T-helper 17 cell (primary cell): ENCODE data around the gene C19orf12. TPM values are rescaled to one million over a fixed set of nuclear protein-coding genes. Genes with fewer than 3 reads are reported as not detected.

Source experiments
- ATAC-seq: fragments of 150-1000 bp; cut with Tn5 transposase; 2 replicates; pipeline ENCODE4 v1.10.0; 2021; ENCODE audit warnings: mild to moderate bottlenecking, moderate library complexity
- DNase-seq, 3 donors: peaks; one replicate each; pipeline versions ENCODE4 v3.0.0 to v3.0.0-alpha.2; 2020 to 2021
- H3K9me3 ChIP-seq: one replicate; pipeline ENCODE4 v1.7.0; 2013; ENCODE audit warnings: low read length, mild to moderate bottlenecking; ENCODE audit not compliant: control insufficient read depth, poor library complexity, severe bottlenecking
- H3K27ac Mint-ChIP-seq: one replicate; pipeline ENCODE4 v1.8.0; 2022; ENCODE audit warnings: mild to moderate bottlenecking, moderate library complexity, mixed read lengths
- H3K27me3 Mint-ChIP-seq: one replicate; pipeline ENCODE4 v1.8.0; 2022; ENCODE audit warnings: mixed read lengths
- H3K36me3 Mint-ChIP-seq: one replicate; pipeline ENCODE4 v1.8.0; 2022; ENCODE audit warnings: low read depth, mixed read lengths
- H3K4me1 Mint-ChIP-seq: one replicate; pipeline ENCODE4 v1.8.0; 2022; ENCODE audit warnings: mild to moderate bottlenecking, mixed read lengths
- H3K4me3 Mint-ChIP-seq: one replicate; pipeline ENCODE4 v1.8.0; 2022; ENCODE audit warnings: mild to moderate bottlenecking, moderate library complexity, mixed read lengths
- total RNA-seq, 4 donors: library from RNA in 2 of 4; stranded (reverse) in 2 of 4; gene quantifications; one replicate each; pipeline ENCODE4 v1.2.3 and lab custom pipeline; 2022 to 2026

The C19orf12 gene
- total RNA-seq, 2 donors from 2014 or later = 16.6 to 18.6 TPM

DNA sequence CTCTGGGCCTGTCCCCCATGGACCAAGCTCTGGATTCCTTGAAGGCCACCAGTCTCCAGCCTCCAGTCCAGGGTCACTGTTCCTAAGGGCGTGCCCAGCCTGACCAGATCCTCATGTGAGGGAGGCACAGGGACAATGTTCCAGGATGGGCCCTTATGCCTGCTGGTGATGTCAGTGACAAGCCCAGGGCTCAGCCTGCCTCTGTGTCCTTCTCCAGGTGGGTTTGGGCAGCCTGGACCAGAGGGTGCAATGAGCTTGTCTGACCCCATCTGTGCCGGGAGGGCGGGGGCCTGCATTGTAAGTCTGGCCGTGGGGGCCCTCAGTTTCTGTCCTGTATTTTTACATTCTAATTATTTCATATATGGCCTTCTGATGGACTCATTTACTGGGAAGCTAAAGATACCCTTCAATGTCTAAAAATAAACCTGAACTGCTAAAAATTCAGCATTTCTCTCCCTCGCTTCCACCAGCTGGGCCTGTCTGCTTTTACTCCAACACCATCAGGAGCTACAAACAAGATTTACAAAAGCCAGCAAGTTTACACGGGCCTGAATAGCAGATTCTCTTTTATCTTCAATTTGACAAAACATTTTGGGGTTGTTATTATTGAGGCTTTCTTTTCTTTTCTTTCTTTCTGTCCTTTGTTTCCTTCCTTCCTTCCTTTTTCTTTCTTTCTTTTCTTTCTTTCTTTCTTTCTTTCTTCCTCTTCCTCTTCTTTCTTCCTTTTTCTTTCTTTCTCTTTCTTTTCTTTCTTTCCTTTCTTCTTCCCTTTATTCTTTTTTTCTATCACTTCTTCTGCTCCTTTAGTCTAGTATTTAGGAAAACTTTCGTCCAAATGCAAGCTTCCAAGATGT is 34.2 kb upstream of the C19orf12 start:
- DNase-seq (no peak), ATAC-seq (no peak)
- H3K9me3 ChIP-seq = no peaks in the 10 kb centered on the region
- no peak overlapping the region for H3K4me3 Mint-ChIP-seq
- H3K36me3 Mint-ChIP-seq = no peaks in the 10 kb centered on the region
- H3K4me1 Mint-ChIP-seq = no peaks in the 10 kb centered on the region
- peak overlapping the region; percentile 69 for H3K27ac Mint-ChIP-seq
- peaks cover 25% of the 10 kb centered on the region for H3K27me3 Mint-ChIP-seq

DNA sequence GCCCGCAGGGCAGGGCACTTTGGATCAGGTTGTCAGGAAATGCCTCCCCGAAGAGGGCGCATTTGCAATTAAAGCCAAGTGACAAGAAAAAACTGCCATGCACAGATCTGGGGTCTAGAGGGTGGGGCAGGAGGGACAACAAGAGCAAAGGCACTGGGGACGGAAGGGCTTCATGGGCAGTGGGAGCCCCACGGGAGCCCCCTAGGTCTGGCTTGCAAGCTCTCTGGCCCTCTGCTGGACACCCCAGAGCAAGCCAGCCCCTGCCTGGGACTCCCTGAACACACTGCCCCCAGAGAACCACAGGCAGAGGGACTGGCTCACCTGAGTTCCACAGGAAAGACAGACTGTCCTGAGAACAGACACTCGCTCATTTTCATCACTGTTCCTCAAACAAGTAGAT is 30.2 kb upstream of the C19orf12 start:
- H3K4me3 Mint-ChIP-seq = no peak overlapping the region
- H3K27me3 Mint-ChIP-seq = peaks cover 25% of the 10 kb centered on the region
- ATAC-seq = no peak
- H3K4me1 Mint-ChIP-seq = peaks cover 3% of the 10 kb centered on the region
- no peak overlapping the region for H3K27ac Mint-ChIP-seq
- no peak for DNase-seq
- no peaks in the 10 kb centered on the region for H3K9me3 ChIP-seq
- H3K36me3 Mint-ChIP-seq = no peaks in the 10 kb centered on the region

DNA sequence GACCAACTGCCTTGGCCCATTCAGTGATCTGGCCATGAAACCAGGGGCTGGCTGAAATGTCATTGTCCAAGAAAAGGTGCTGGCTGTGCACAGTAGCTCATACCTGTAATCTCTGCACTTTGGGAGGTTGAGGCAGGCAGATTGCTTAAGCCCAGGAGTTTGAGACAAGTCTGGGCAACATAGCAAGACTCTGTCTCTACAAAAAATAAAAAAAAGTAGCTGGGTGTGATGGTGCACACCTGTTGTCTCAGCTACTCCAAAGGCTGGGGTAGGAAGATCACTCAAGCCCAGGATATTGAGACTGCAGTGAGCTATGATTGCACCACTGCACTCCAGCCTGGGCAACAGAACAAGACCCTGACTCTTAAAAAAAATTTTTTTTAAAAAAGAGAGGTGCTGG is 28.6 kb upstream of the C19orf12 start:
- peaks cover 18% of the 10 kb centered on the region for H3K27me3 Mint-ChIP-seq
- no peak overlapping the region for H3K27ac Mint-ChIP-seq
- DNase-seq (no peak), ATAC-seq (no peak)
- H3K36me3 Mint-ChIP-seq = no peaks in the 10 kb centered on the region
- no peaks in the 10 kb centered on the region for H3K9me3 ChIP-seq
- H3K4me1 Mint-ChIP-seq = peaks cover 4% of the 10 kb centered on the region
- H3K4me3 Mint-ChIP-seq = no peak overlapping the region

DNA sequence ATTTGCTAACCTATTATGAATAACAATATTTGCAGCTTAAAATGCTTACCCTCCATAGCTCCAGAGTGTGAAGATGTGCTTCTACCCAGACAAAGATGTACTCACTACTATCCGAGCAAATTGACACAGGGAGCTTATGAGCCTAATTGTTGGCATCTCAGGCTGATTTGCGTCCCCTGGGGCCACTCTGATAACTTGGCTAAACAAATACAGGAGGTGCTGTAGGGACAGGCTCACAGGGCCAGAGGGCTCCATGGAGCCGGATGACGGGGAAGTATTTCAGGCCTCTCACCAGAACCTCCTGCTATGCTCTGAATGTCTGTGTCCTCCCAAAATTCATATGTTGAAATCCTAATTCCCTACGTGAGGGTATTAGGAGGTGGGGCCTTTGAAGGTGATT is 26.7 kb upstream of the C19orf12 start:
- H3K9me3 ChIP-seq = no peaks in the 10 kb centered on the region
- peaks cover 26% of the 10 kb centered on the region for H3K27me3 Mint-ChIP-seq
- H3K36me3 Mint-ChIP-seq = no peaks in the 10 kb centered on the region
- H3K4me3 Mint-ChIP-seq = no peak overlapping the region
- ATAC-seq (no peak), DNase-seq (no peak)
- H3K4me1 Mint-ChIP-seq = peaks cover 4% of the 10 kb centered on the region
- H3K27ac Mint-ChIP-seq = no peak overlapping the region

DNA sequence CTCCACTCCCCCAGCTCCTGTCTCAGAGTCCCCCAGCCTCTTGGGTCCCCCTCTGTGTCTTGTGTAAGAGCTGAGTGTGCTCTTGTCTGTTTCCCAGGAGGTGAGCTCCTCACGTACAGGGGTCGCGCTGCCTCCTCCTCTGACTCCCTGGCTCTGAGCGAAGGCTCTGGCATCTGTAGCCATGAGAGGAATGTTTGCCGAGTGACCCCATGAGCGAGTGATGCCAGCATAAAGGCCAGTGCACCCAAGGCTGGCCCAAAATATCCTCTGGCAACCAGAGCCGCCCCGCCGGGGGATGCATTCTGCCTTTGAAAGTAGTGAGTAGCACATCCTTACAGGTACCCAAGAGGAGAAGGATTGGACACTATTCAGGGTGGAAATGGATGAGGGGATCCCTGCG is 26.2 kb upstream of the C19orf12 start:
- no peak for ATAC-seq
- H3K27ac Mint-ChIP-seq = no peak overlapping the region
- DNase-seq = no peak
- H3K27me3 Mint-ChIP-seq = peaks cover 31% of the 10 kb centered on the region
- H3K4me3 Mint-ChIP-seq = no peak overlapping the region
- H3K4me1 Mint-ChIP-seq = peaks cover 4% of the 10 kb centered on the region
- H3K9me3 ChIP-seq = no peaks in the 10 kb centered on the region
- no peaks in the 10 kb centered on the region for H3K36me3 Mint-ChIP-seq

DNA sequence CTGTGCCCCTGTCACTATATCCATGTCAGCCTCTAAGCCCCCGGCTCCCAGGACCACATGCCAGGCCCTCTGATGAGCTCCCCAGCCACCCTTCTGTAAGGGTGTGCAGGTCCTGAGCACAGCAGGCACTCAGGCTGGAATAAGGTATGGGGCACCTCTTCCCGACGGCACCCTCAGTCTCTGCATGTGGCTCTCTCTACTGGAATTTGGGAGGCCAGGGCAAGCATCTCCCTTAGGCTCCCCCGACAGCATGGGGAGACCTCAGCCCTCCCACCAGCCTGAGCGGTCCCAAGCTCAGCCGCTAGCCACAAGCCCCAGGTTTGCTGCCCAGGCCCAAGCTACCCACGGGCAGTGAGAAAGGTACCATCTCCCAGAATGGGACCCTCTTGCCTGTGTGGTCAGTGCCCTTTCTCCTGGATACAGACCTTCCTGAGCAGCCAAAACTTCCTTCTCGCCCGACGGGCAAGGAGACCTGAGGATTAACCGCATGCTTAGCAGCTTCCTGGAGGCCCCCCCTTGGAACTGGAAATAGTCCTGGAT is 22.5 kb upstream of the C19orf12 start:
- no peak for DNase-seq
- peaks cover 4% of the 10 kb centered on the region for H3K4me1 Mint-ChIP-seq
- no peak for ATAC-seq
- H3K36me3 Mint-ChIP-seq = no peaks in the 10 kb centered on the region
- H3K27ac Mint-ChIP-seq = no peak overlapping the region
- no peaks in the 10 kb centered on the region for H3K9me3 ChIP-seq
- H3K4me3 Mint-ChIP-seq = no peak overlapping the region
- peaks cover 50% of the 10 kb centered on the region for H3K27me3 Mint-ChIP-seq

DNA sequence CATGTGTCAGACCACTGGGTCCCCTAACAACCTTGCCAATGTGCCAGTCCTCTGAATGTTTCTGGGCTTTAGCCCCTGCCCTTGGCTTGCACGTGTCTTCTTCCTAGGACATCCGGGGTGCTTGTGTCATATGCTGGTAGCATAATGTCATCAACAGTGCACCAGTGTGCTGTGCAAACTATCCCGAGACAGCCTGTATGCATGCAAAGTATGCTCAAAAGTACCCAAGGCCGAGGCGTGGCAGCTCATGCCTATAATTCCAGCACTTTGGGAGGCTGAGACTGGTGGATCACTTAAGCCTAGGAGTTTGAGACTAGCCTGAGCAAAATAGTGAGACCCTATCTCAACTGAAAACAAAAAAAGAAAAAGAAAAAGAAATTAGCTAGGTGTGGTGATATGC is 20.8 kb upstream of the C19orf12 start:
- Mint-ChIP-seq H3K4me1 (peaks cover 4% of the 10 kb centered on the region), H3K36me3 (no peaks in the 10 kb centered on the region), H3K27ac (no peak overlapping the region), H3K4me3 (no peak overlapping the region), H3K27me3 (peaks cover 44% of the 10 kb centered on the region)
- no peak for DNase-seq
- no peaks in the 10 kb centered on the region for H3K9me3 ChIP-seq
- ATAC-seq = no peak

DNA sequence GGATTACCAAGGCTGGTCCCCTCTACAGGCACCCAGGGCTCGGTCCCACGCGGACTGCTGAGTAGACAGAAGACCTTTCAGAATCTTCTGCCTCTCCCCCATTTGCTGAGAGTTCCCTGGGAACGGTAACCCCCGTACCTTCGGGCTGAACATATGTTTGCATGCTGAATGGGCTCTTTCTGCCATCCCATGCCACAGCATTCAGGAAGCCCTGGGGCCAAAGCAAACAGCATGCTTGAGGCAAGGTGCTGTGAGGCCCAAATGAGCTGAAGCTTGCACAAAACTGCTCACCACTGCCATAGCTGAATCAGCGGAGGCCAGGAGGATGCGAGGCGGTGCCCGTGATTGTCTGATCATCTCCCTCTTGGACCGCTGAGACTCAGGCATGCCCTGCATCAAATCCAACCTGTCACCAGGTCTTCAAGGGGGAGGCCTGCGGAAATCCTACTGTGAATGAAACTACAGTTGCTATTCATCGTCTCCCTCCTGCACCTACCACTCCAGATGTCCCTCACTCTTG is 16.3 kb upstream of the C19orf12 start:
- no peaks in the 10 kb centered on the region for H3K9me3 ChIP-seq
- H3K27ac Mint-ChIP-seq = no peak overlapping the region
- ATAC-seq (no peak), DNase-seq (no peak)
- no peak overlapping the region for H3K4me3 Mint-ChIP-seq
- H3K4me1 Mint-ChIP-seq = no peaks in the 10 kb centered on the region
- peaks cover 54% of the 10 kb centered on the region for H3K27me3 Mint-ChIP-seq
- no peaks in the 10 kb centered on the region for H3K36me3 Mint-ChIP-seq

DNA sequence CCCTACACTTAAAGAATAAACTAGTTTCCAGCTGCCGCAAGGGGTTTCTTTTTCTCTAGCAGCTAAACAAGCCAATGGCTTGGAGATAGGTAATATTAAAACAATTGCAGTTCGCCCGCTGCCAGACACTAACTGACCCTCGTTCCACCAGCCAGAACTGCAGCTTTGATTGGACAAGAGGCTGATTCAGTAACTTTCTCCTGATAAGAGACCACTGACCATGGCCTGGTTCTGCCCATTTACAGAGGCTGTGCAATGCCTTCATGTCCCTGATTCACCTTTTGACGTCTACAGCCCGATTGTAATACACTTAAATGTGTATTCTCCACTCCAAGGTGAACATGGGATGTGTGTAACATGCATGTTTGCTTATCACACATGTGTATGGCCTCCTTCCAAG is 12.8 kb upstream of the C19orf12 start:
- Mint-ChIP-seq H3K27ac (no peak overlapping the region), H3K4me3 (no peak overlapping the region), H3K36me3 (peaks cover 2% of the 10 kb centered on the region), H3K27me3 (peaks cover 57% of the 10 kb centered on the region), H3K4me1 (peaks cover 8% of the 10 kb centered on the region)
- no peaks in the 10 kb centered on the region for H3K9me3 ChIP-seq
- DNase-seq = no peak
- no peak for ATAC-seq

DNA sequence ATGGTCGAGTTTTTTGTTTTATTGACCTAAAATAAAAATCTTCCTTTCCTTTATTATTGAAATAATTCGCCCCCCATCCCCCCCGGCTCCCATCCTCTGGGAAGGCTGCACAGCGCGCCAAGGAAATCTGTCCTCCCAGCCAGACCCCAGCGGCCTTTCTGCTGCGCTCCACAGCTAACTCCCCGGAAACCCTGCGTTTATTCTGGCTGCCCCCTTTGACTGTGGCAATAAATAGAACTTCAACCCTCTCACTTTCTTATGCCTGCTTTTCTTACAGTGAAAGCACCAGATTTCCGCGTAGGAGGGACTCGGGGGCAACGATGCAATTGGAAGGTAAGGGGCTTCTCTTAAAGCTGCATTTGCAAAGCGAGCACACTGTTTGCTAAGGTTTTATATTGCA is 9.7 kb upstream of the C19orf12 start:
- peaks cover 52% of the 10 kb centered on the region for H3K27me3 Mint-ChIP-seq
- H3K36me3 Mint-ChIP-seq = peaks cover 2% of the 10 kb centered on the region
- no peaks in the 10 kb centered on the region for H3K9me3 ChIP-seq
- no peak overlapping the region for H3K27ac Mint-ChIP-seq
- peaks cover 8% of the 10 kb centered on the region for H3K4me1 Mint-ChIP-seq
- ATAC-seq = no peak
- DNase-seq = no peak
- no peak overlapping the region for H3K4me3 Mint-ChIP-seq

DNA sequence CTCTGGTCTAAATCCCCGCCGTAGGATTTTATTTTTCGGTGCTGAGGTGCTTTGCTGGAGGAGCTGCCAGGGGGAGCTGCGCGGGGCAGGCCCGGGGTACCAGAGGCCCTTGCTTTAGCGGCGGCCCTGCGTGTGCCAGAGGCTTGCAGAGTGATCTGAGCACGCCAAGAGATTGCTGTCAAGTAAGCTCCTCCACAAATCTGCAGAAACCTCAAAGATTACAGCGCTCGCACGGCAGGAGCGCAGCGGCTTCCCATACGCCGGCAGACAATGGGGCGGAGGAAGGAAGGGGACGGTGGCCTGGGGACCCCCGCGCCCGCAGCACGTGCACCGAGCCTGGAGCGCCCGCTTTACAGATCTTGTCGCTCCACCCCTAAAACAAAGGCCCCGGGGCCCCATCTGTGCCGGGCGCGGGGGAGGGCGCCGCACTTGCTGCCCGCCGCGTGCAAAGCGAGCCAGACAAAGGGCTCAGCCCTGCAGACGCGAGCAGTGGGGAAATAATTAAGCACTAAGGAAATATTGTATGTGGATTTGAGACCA is 9.1 kb upstream of the C19orf12 start:
- ATAC-seq = peak; percentile 63
- H3K36me3 Mint-ChIP-seq = peaks cover 2% of the 10 kb centered on the region
- no peaks in the 10 kb centered on the region for H3K9me3 ChIP-seq
- H3K4me3 Mint-ChIP-seq = peak overlapping the region; percentile 49
- H3K27ac Mint-ChIP-seq = peak overlapping the region; percentile 11
- DNase-seq = no peak
- peaks cover 46% of the 10 kb centered on the region for H3K27me3 Mint-ChIP-seq
- peaks cover 8% of the 10 kb centered on the region for H3K4me1 Mint-ChIP-seq

DNA sequence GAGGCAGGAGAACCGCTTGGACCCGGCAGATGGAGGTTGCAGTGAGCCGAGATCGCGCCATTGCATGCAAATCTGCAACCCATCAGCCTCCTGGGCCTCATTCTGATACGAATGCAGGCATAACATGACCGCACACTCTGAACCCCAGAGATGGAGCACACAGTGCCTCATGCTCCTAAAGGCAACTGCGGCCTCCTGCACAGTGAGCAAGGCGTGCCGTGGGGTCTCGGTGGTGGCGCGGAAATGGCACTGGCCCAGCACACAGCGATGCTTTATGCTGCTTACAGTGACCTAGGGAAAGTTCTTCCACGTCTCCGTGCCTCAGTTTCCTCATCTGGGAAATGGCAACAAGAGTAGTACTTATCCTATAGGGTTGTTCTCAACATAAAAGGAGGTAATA is 2.0 kb upstream of the C19orf12 start:
- H3K4me3 Mint-ChIP-seq = no peak overlapping the region
- H3K9me3 ChIP-seq = no peaks in the 10 kb centered on the region
- DNase-seq (no peak), ATAC-seq (no peak)
- H3K36me3 Mint-ChIP-seq = no peaks in the 10 kb centered on the region
- H3K4me1 Mint-ChIP-seq = peaks cover 34% of the 10 kb centered on the region
- no peak overlapping the region for H3K27ac Mint-ChIP-seq
- H3K27me3 Mint-ChIP-seq = peaks cover 5% of the 10 kb centered on the region

DNA sequence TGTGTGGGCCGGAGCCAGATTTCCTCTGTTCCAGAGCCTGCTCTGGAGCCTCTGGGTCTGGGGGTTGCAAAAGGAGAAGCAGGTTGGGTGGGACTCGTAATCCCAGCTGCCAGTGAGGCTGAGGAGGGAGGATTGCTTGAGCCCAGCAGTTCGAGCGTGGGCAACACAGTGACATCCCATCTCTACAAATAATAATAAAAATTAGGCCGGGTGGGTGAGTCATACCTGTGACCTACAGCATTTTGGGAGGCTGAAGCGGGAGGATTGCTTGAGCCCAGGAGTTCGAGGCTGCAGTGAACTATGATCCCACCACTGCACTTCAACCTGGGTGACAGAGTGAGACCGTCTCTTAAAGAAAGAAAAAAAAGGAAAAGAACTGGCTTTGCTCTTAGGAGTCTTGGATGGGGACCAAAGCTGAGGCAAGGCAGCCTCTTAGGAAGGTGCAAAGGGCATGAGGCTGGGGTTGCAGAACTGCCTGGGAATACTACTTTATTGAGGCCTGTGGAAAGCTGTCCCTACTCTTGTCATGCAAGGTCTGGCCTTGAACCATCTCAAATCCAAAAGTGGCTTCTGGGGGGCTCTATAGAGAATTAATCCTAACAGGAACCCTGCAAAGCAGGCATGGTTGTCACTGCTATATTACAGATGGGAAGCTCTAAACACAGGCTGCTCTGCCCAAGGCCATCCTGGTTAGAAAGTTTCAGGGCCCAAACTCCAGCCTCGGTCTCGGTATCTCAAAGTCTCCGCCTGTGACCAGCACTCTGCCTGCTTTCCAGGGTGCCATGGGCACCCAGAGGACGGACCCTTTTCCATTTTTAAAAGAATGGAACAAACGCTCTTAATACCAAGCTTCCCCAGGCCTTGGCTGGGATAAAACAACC is 880 bp upstream of the C19orf12 start:
- ATAC-seq = peak; percentile 5
- H3K27ac Mint-ChIP-seq = peak overlapping the region; percentile 93

More for the DNA sequence above, 880 bp upstream of the C19orf12 start:
- no peak for DNase-seq
- H3K9me3 ChIP-seq = no peaks in the 10 kb centered on the region
- Mint-ChIP-seq H3K36me3 (no peaks in the 10 kb centered on the region), H3K27me3 (peaks cover 2% of the 10 kb centered on the region), H3K4me3 (peak overlapping the region; percentile 92), H3K4me1 (peaks cover 42% of the 10 kb centered on the region)
